Naive thymus-derived CD8-positive, alpha-beta T cell (primary cell): ENCODE measurements around the gene RPTOR. TPM values are rescaled to one million over a fixed set of nuclear protein-coding genes. Genes with fewer than 3 reads are reported as not detected.

ENCODE experiments used
- ATAC-seq, 2 donors: fragments of 150-1000 bp; cut with Tn5 transposase in 1 of 2; sonication (Bioruptor Pico), chemical (Tn5 transposase) in 1 of 2; 1 replicate in 1 of 2; 2 replicates in 1 of 2; pipeline ENCODE4 v1.10.0; 2021; ENCODE audit warnings: mild to moderate bottlenecking in 2 of 2, moderate library complexity in 2 of 2
- POLR2A ChIA-PET: fragments of 350-600 bp; sonication (Branson Sonifier 250); formaldehyde crosslinking; loops from one replicate; lab custom pipeline; 2021; ENCODE audit warnings: antibody characterized with exemption; lab: Charles Lee
- DNase-seq, 10 donors: peaks; one replicate each; pipeline versions ENCODE4 v3.0.0 to v3.0.0-alpha.2; 2020 to 2022
- H3K27ac Mint-ChIP-seq, 10 donors: one replicate each; pipeline ENCODE4 v1.8.0; 2020 to 2022; ENCODE audit warnings: mild to moderate bottlenecking in 10 of 10, mixed read lengths in 10 of 10, moderate library complexity in 4 of 10, inconsistent platforms in 1 of 10
- H3K27me3 Mint-ChIP-seq, 5 donors: one replicate each; pipeline ENCODE4 v1.8.0; 2021 to 2022; ENCODE audit warnings: mixed read lengths in 5 of 5
- H3K36me3 Mint-ChIP-seq, 3 donors: one replicate each; pipeline ENCODE4 v1.8.0; 2020 to 2022; ENCODE audit warnings: mixed read lengths in 3 of 3, mild to moderate bottlenecking in 2 of 3, inconsistent platforms in 1 of 3
- H3K4me1 Mint-ChIP-seq, 4 donors: one replicate each; pipeline ENCODE4 v1.8.0; 2021 to 2022; ENCODE audit warnings: mixed read lengths in 4 of 4
- H3K4me3 Mint-ChIP-seq, 10 donors: one replicate each; pipeline ENCODE4 v1.8.0; 2020 to 2022; ENCODE audit warnings: mild to moderate bottlenecking in 10 of 10, mixed read lengths in 10 of 10, moderate library complexity in 6 of 10, inconsistent platforms in 1 of 10
- H3K9me3 Mint-ChIP-seq, 9 donors: one replicate each; pipeline ENCODE4 v1.8.0; 2020 to 2022; ENCODE audit warnings: mixed read lengths in 9 of 9, mild to moderate bottlenecking in 3 of 9, inconsistent platforms in 1 of 9, moderate library complexity in 1 of 9
- polyA plus RNA-seq, 3 donors: library from polyadenylated mRNA; unstranded; fragments of 300-500 nt; fragmentation: Illumina TruSeq; gene quantifications; one replicate each; pipeline ENCODE4 v1.2.3, GENCODE V29; 2021
- total RNA-seq, 8 experiments: library from RNA in 2 of 8; stranded (reverse) in 2 of 8; gene quantifications; one replicate each; pipeline ENCODE4 v1.2.3 and lab custom pipeline; 2021 to 2026

The RPTOR gene
- total and polyA plus RNA-seq, 5 experiments from 2014 or later, result 5.3 to 53.9 (median 10.2) TPM

DNA sequence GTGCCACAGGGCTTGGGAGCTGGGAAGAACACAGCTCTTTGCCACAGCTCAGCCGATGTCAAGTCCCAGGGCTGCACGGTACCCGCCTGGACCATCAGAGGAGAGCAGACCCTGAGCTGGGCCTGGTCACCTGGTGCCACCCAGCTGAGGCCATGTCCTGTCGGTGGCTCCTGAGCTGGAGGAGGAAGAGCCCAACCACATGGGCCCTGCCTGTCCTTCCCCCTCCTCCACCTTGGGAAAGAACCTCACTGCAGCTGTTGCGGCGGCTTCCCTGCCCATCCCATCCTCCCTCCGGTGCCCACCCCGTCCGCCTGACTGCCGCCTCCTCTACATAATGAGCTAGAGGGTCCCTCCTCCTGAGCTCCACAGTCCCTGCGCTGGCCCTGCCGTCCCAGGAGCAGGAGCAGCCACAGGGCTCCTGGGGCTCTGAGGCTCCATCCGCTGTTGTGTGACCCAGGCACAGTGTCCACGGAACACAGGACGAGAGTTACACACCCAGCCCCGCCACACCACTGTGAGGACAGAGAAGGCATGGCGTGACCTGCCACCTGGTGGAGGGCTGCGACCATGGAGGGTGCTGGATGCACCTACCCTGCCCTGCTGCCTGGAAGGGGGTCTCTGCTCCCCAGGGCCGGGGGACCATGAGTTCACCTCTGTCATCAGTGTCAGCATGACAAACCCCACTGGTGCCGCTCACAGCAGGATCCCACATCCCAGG is 425.6 kb downstream of the RPTOR start:
- Mint-ChIP-seq H3K9me3 (no peaks in the 10 kb centered on the region), H3K27ac (peak overlapping the region in 7 of 10 donors; percentile 3 to 87 (median 57)), H3K4me3 (peak overlapping the region in 7 of 10 donors; percentile 51 to 65 (median 59)), H3K27me3 (peaks cover 0 to 2% (median 0%) of the 10 kb centered on the region in 5 donors), H3K36me3 (peaks cover 0 to 10% (median 0%) of the 10 kb centered on the region in 3 donors), H3K4me1 (peaks cover 7 to 21% (median 12%) of the 10 kb centered on the region in 4 donors)
- POLR2A ChIA-PET, result interaction anchor here (1.2 to 1.3 kb wide), 2 partner anchors 82 to 543 kb away, joined by 3 read pairs; no protein-coding TSS in a partner anchor
- ATAC-seq, result peak; percentile 74 to 81
- DNase-seq, result peak in 9 of 10 donors; percentile 15 to 78 (median 45)

- DNase-seq, result no peak
- ATAC-seq, result no peak
- Mint-ChIP-seq H3K36me3 (peaks cover 0 to 5% (median 0%) of the 10 kb centered on the region in 3 donors), H3K27me3 (peaks cover 0 to 5% (median 0%) of the 10 kb centered on the region in 5 donors), H3K27ac (peak overlapping the region in 5 of 10 donors; percentile 3 to 87 (median 57)), H3K4me3 (peak overlapping the region in 5 of 10 donors; percentile 29 to 65 (median 59)), H3K4me1 (peaks cover 7 to 21% (median 12%) of the 10 kb centered on the region in 4 donors), H3K9me3 (no peaks in the 10 kb centered on the region)
- POLR2A ChIA-PET, result interaction anchor here (1.3 kb wide), 1 partner anchor 544 kb away, joined by 3 read pairs; no protein-coding TSS in a partner anchor
Measured at GRCh38 chr17:80970762-80971703, 426.4 kb downstream of the RPTOR start.

- Mint-ChIP-seq H3K36me3 (peaks cover 0 to under 1% (median 0%) of the 10 kb centered on the region in 3 donors), H3K9me3 (no peaks in the 10 kb centered on the region), H3K4me3 (no peak overlapping the region), H3K4me1 (peaks cover 5 to 21% (median 12%) of the 10 kb centered on the region in 4 donors), H3K27ac (no peak overlapping the region), H3K27me3 (peaks cover 0 to 5% (median 0%) of the 10 kb centered on the region in 5 donors)
- no peak for DNase-seq
- POLR2A ChIA-PET, result no interaction called here
- no peak for ATAC-seq
Measured at GRCh38 chr17:80971704-80972304, 427.2 kb downstream of the RPTOR start.

DNA sequence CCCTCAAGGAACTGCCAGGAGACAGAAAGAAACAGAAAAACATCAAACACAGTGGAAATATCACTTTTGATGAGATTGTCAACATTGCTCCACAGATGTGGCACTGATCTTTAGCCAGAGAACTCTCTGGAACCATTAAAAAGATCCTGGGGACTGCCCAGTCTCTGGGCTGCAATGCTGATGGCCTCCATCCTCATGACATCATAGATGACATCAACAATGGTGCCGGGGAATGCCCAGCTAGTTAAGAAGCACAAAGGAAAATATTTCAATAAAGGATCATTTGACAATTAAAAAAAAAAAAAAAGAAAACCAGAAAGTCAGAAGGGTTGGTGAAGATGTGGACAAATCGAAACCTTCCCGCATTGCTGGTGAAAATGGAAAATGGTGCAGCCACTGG is 432.1 kb downstream of the RPTOR start:
- H3K4me1 Mint-ChIP-seq, result peaks cover 7 to 12% (median 8%) of the 10 kb centered on the region in 4 donors
- POLR2A ChIA-PET, result no interaction called here
- no peaks in the 10 kb centered on the region for H3K36me3 Mint-ChIP-seq
- H3K4me3 Mint-ChIP-seq, result no peak overlapping the region
- no peak for DNase-seq
- ATAC-seq, result no peak
- H3K9me3 Mint-ChIP-seq, result no peaks in the 10 kb centered on the region
- H3K27me3 Mint-ChIP-seq, result peaks cover 6 to 33% (median 9%) of the 10 kb centered on the region in 5 donors
- H3K27ac Mint-ChIP-seq, result no peak overlapping the region

GRCh38 chr17:80977172-80977571 is 432.5 kb downstream of the RPTOR start:
- Mint-ChIP-seq H3K27ac (peak overlapping the region in 1 of 10 donors; percentile 79), H3K36me3 (no peaks in the 10 kb centered on the region), H3K4me1 (peaks cover 7 to 12% (median 9%) of the 10 kb centered on the region in 4 donors), H3K27me3 (peaks cover 6 to 33% (median 9%) of the 10 kb centered on the region in 5 donors), H3K4me3 (no peak overlapping the region), H3K9me3 (no peaks in the 10 kb centered on the region)
- ATAC-seq (no peak), DNase-seq (no peak)
- POLR2A ChIA-PET, result no interaction called here

GRCh38 chr17:80978499-80979497 is 434.2 kb downstream of the RPTOR start:
- H3K27me3 Mint-ChIP-seq, result peaks cover 6 to 37% (median 9%) of the 10 kb centered on the region in 5 donors
- no peak for DNase-seq
- no peaks in the 10 kb centered on the region for H3K36me3 Mint-ChIP-seq
- no peak overlapping the region for H3K4me3 Mint-ChIP-seq
- POLR2A ChIA-PET, result interaction anchor here (0.6 kb wide), 1 partner anchor 10 kb away, joined by 3 read pairs; no protein-coding TSS in a partner anchor
- no peak for ATAC-seq
- no peaks in the 10 kb centered on the region for H3K9me3 Mint-ChIP-seq
- no peak overlapping the region for H3K27ac Mint-ChIP-seq
- peaks cover 8 to 12% (median 10%) of the 10 kb centered on the region in 4 donors for H3K4me1 Mint-ChIP-seq

DNA sequence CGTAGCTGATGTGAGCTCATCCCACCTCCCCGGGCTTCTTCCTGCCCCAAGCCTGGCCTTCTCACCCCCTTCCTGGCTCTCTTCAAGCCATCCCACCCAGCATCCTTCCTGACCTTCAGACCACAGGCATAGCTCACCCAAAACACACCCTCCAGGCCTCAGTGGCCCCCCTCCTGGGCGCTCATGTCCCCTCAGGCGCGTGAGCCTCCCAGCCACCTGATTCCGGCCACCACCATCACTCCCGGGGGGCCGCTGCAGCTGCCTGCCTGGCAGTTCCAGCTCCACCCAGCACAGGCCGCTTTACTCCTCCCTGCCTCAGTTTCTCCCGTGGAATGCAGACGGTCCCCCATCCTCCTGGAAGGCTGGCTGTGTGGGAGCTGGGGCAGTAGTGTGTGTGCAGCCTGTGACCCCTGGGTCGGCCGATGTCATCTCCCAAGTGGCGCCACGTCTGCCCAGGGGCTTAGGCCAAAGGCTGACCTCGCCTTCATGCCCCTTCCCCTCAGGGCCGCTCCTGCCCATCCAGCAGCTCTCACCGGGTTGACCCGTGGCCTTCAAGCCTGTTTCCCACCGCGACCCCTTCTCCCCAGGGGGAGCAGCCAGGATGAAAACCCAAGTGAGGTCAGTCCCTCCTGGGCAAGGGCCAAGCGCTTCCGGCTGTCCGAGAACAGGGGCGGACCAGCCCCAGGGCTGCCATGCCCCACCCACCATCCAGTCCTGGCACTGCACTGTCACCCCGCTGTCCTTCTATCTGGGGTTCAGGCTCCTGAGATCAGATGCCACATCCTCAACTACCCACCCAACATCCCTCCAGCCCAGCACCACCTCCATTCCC is 435.1 kb downstream of the RPTOR start:
- DNase-seq, result no peak
- Mint-ChIP-seq H3K27ac (peak overlapping the region in 1 of 10 donors; percentile 90), H3K4me3 (peak overlapping the region in 3 of 10 donors; percentile 5 to 63 (median 52)), H3K9me3 (no peaks in the 10 kb centered on the region), H3K4me1 (peaks cover 8 to 12% (median 10%) of the 10 kb centered on the region in 4 donors), H3K27me3 (peaks cover 6 to 37% (median 9%) of the 10 kb centered on the region in 5 donors), H3K36me3 (no peaks in the 10 kb centered on the region)
- POLR2A ChIA-PET, result no interaction called here
- no peak for ATAC-seq

DNA sequence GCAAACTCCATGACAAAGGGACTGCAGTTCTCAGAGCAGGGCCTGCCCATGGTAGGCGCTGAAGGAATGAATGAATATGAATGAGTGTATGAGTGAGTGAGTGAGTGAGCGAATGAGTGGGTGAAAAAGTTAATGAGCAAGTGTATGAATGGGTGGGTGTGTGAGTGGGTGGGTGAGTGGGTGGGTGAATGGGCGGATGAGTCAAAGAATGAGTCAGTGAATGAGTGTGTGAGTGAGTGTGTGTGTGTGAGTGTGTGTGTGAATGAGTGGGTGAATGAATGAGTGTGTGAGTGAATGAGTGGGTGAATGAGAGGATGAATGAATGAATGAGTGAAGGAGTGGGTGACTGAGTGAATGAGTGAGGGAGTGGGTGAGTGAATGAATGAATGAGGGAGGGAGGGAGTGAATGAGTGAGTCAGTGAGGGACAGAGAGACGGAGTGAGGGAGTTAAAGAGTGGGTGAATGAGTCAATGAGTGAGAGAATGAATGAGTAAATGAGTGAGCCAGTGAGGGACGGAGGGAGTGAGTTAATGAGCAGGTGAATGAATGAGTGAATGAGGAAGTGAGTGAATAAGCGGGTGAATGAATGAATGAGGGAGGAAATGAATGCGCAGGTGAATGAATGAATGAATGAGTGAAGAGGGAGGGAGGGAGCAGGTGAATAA is 435.9 kb downstream of the RPTOR start:
- DNase-seq, result no peak
- Mint-ChIP-seq H3K27ac (peak overlapping the region in 4 of 10 donors; percentile 3 to 90 (median 44)), H3K9me3 (no peaks in the 10 kb centered on the region), H3K36me3 (no peaks in the 10 kb centered on the region), H3K4me3 (peak overlapping the region in 8 of 10 donors; percentile 33 to 84 (median 60)), H3K27me3 (peaks cover 6 to 34% (median 9%) of the 10 kb centered on the region in 5 donors), H3K4me1 (peaks cover 8 to 12% (median 10%) of the 10 kb centered on the region in 4 donors)
- ATAC-seq, result no peak
- POLR2A ChIA-PET, result interaction anchor here (1.1 kb wide), 1 partner anchor 553 kb away, joined by 3 read pairs; no protein-coding TSS in a partner anchor

DNA sequence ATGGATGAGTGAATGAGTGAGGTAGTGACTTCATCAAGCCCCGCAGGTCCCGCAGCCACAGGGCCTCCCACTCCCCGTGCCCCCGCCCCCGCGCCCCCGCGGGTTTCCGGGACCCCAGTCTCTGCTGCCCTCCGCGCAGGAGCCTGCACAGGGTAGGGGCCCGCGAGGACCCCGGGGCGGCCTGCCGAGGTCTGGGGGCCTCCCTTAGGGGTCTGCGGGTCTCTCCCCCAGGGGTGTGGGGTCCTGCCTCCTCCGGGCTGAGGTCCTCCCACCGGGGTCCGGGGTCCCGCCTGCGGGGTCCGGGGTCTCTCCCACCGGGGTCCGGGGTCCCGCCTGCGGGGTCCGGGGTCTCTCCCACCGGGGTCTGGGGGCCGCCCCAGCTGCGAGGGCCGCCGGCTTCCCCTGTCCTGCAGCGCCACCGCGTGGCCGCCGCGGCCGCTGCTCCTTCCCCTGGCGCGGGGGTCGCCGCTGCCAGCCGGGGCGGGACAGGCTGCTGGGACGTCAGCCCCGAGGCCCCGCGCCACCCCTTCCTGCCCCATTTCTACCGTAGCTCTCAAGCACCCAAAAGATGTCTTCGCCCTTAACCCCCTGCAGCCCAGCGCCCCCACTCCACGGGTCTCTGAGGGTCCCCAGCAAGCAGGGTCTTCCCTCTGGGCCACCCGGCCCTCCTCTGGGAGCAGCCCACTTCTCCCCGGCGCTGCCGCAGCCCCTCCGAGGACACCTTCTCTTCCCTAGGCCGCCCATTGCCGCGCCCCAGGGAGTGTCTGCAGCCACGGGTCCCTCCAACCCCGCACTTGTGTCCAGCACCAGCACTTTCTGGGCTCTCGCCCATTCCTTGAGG is 436.6 kb downstream of the RPTOR start:
- no peaks in the 10 kb centered on the region for H3K36me3 Mint-ChIP-seq
- ATAC-seq (peak; percentile 79 to 90), DNase-seq (peak in 8 of 10 donors; percentile 19 to 68 (median 54))
- peak overlapping the region in 1 of 10 donors; percentile 27 for H3K27ac Mint-ChIP-seq
- H3K4me3 Mint-ChIP-seq, result peak overlapping the region in 4 of 10 donors; percentile 33 to 63 (median 50)
- H3K27me3 Mint-ChIP-seq, result peaks cover 6 to 34% (median 9%) of the 10 kb centered on the region in 5 donors
- H3K9me3 Mint-ChIP-seq, result no peaks in the 10 kb centered on the region
- POLR2A ChIA-PET, result interaction anchor here (1.1 kb wide), 1 partner anchor 553 kb away, joined by 3 read pairs; no protein-coding TSS in a partner anchor
- peaks cover 8 to 12% (median 10%) of the 10 kb centered on the region in 4 donors for H3K4me1 Mint-ChIP-seq
